ENCODE measurements around the gene LIPT1.

The LIPT1 gene

GRCh38 chr2:99153921-99154604 lies 704 bp upstream of the LIPT1 start:
- TF ChIP-seq CTCF (IDR thresholded peaks at IDR 0.05; ENCODE audit: borderline replicate concordance, insufficient read depth, low read depth, low read length) = no peak
- H3K4me3 ChIP-seq (ENCODE audit: low read depth, low read length) = peak overlapping the region; percentile 85

GRCh38 chr2:99156891-99157290 lies 2.1 kb downstream of the LIPT1 start:
- no peak overlapping the region for H3K4me3 ChIP-seq (ENCODE audit: low read depth, low read length)
- TF ChIP-seq CTCF (IDR thresholded peaks at IDR 0.05; ENCODE audit: borderline replicate concordance, insufficient read depth, low read depth, low read length) = no peak

GRCh38 chr2:99158599-99158998 lies 3.8 kb downstream of the LIPT1 start:
- no peak for TF ChIP-seq CTCF (IDR thresholded peaks at IDR 0.05; ENCODE audit: borderline replicate concordance, insufficient read depth, low read depth, low read length)
- no peak overlapping the region for H3K4me3 ChIP-seq (ENCODE audit: low read depth, low read length)

- no peak for TF ChIP-seq CTCF (IDR thresholded peaks at IDR 0.05; ENCODE audit: borderline replicate concordance, insufficient read depth, low read depth, low read length)
- no peak overlapping the region for H3K4me3 ChIP-seq (ENCODE audit: low read depth, low read length)
Measured at GRCh38 chr2:99159594-99159993, 4.8 kb downstream of the LIPT1 start.

- H3K4me3 ChIP-seq (ENCODE audit: low read depth, low read length) = no peak overlapping the region
- TF ChIP-seq CTCF (IDR thresholded peaks at IDR 0.05; ENCODE audit: borderline replicate concordance, insufficient read depth, low read depth, low read length) = no peak
Measured at GRCh38 chr2:99166218-99166617, 11.5 kb downstream of the LIPT1 start.

- TF ChIP-seq CTCF (IDR thresholded peaks at IDR 0.05; ENCODE audit: borderline replicate concordance, insufficient read depth, low read depth, low read length) = no peak
- no peak overlapping the region for H3K4me3 ChIP-seq (ENCODE audit: low read depth, low read length)
Measured at GRCh38 chr2:99169534-99169933, 14.8 kb downstream of the LIPT1 start.

GRCh38 chr2:99171377-99172140 lies 16.8 kb downstream of the LIPT1 start:
- TF ChIP-seq CTCF (IDR thresholded peaks at IDR 0.05; ENCODE audit: borderline replicate concordance, insufficient read depth, low read depth, low read length) = no peak

More at GRCh38 chr2:99171377-99172140, 16.8 kb downstream of the LIPT1 start:
- no peak overlapping the region for H3K4me3 ChIP-seq (ENCODE audit: low read depth, low read length)
